GM23248 (cell line): ENCODE results near the gene LECT2. TPM values are rescaled to one million over a fixed set of nuclear protein-coding genes. Genes with fewer than 3 reads are reported as not detected.

Experiments used
- DNase-seq: peaks from one replicate; pipeline ENCODE4 v3.0.0-alpha.2; 2015
- H2AFZ ChIP-seq: fragments of 200-600 bp; sonication (generic); 2 replicates; pipeline ENCODE4 v1.6.1; 2016; ENCODE audit warnings: antibody characterized with exemption
- H3F3A ChIP-seq: fragments of 200-600 bp; sonication (generic); 2 replicates; pipeline ENCODE4 v1.6.1; 2016; ENCODE audit warnings: mild to moderate bottlenecking, antibody characterized with exemption, mixed run types; ENCODE audit not compliant: insufficient read depth
- H3K27ac ChIP-seq: fragments of 200-600 bp; sonication (generic); 2 replicates; pipeline ENCODE4 v1.5.1; 2016; ENCODE audit warnings: mild to moderate bottlenecking
- H3K27me3 ChIP-seq: fragments of 200-600 bp; sonication (generic); replicated peaks from 2 replicates; pipeline ENCODE4 v1.6.1; 2016; ENCODE audit warnings: mild to moderate bottlenecking; ENCODE audit not compliant: insufficient read depth
- H3K36me3 ChIP-seq: fragments of 200-600 bp; sonication (generic); 2 replicates; pipeline ENCODE4 v1.6.1; 2016; ENCODE audit warnings: low read depth, mild to moderate bottlenecking
- H3K4me1 ChIP-seq: fragments of 200-600 bp; sonication (generic); 2 replicates; pipeline ENCODE4 v1.6.1; 2016; ENCODE audit warnings: mild to moderate bottlenecking; ENCODE audit not compliant: insufficient read depth
- H3K4me2 ChIP-seq: fragments of 200-600 bp; sonication (generic); one replicate; pipeline ENCODE4 v1.6.1; 2016; ENCODE audit warnings: mild to moderate bottlenecking; ENCODE audit not compliant: unreplicated experiment
- H3K4me3 ChIP-seq: fragments of 200-600 bp; sonication (generic); 2 replicates; pipeline ENCODE4 v1.5.1; 2016; ENCODE audit warnings: mild to moderate bottlenecking
- H3K79me2 ChIP-seq: fragments of 200-600 bp; sonication (generic); 2 replicates; pipeline ENCODE4 v1.6.1; 2016; ENCODE audit warnings: mild to moderate bottlenecking; ENCODE audit not compliant: insufficient read depth
- H3K9ac ChIP-seq: fragments of 200-600 bp; sonication (generic); 2 replicates; pipeline ENCODE4 v1.6.1; 2016; ENCODE audit warnings: mild to moderate bottlenecking
- H3K9me2 ChIP-seq: fragments of 200-600 bp; sonication (generic); 2 replicates; pipeline ENCODE4 v1.6.1; 2016; ENCODE audit warnings: mixed run types, mild to moderate bottlenecking, moderate library complexity; ENCODE audit not compliant: insufficient read depth
- H3K9me3 ChIP-seq: fragments of 200-600 bp; sonication (generic); one replicate; pipeline ENCODE4 v1.6.1; 2017; ENCODE audit warnings: low read depth
- H4K20me1 ChIP-seq: fragments of 200-600 bp; sonication (generic); 2 replicates; pipeline ENCODE4 v1.6.0; 2016; ENCODE audit not compliant: insufficient read depth
- EZH2 ChIP-seq: fragments of 200-600 bp; sonication (generic); IDR thresholded peaks from 2 replicates; pipeline ENCODE4 v1.6.1; 2018; ENCODE audit warnings: antibody characterized with exemption, mild to moderate bottlenecking; ENCODE audit not compliant: insufficient read depth, poor library complexity, severe bottlenecking
- EZH2phosphoT487 ChIP-seq: fragments of 200-600 bp; sonication (generic); IDR thresholded peaks from 2 replicates; pipeline ENCODE4 v1.6.1; 2018; ENCODE audit warnings: antibody characterized with exemption, moderate library complexity, mild to moderate bottlenecking, low read depth; ENCODE audit not compliant: insufficient read depth
- WGBS, 2 experiments: methylation state at CpG; one replicate each; pipeline ENCODE4 v1.1.6; 2015 to 2017; ENCODE audit warnings: low lambda C conversion rate in 2 of 2, low coverage in 1 of 2; ENCODE audit errors: missing lambda C conversion rate in 2 of 2; 5-methylcytosine and 5-hydroxymethylcytosine counted together
- in situ Hi-C: fragments of 300-500 bp; cut with MboI; formaldehyde crosslinking; loops from 2 replicates; pipeline ENCODE4 v1.15.0; 2020
- polyA plus RNA-seq: library from polyadenylated mRNA; unstranded; fragments of >200 nt; fragmentation: Nextera tagmentation; extraction: Ambion mirVana; gene quantifications from 2 replicates; pipeline ENCODE4 v1.2.1, GENCODE V29; 2016
- total RNA-seq: library from RNA; depleted of rRNA; stranded (reverse); fragments of >200 nt; shearing (Covaris generic); gene quantifications from 2 replicates; pipeline ENCODE4 v1.2.3, GENCODE V29; 2014

The LECT2 gene
- total and polyA plus RNA-seq, 2 experiments from 2014 or later = 0.32 to 0.41 TPM

- no peak for DNase-seq
- Histone ChIP-seq H3K9me2 (no peaks in the 10 kb centered on the region), H3K27me3 (no peaks in the 10 kb centered on the region), H2AFZ (no peak overlapping the region), H3K27ac (no peak overlapping the region), H3K4me2 (no peak overlapping the region), H3K4me1 (no peaks in the 10 kb centered on the region), H3K4me3 (no peak overlapping the region), H3K9me3 (no peaks in the 10 kb centered on the region), H3K79me2 (no peaks in the 10 kb centered on the region), H3K36me3 (no peaks in the 10 kb centered on the region), H4K20me1 (no peaks in the 10 kb centered on the region), H3F3A (no peaks in the 10 kb centered on the region), H3K9ac (no peak overlapping the region)
- TF ChIP-seq EZH2 = no peak
- no peak for TF ChIP-seq EZH2phosphoT487
- in situ Hi-C loops = no loop called here
- 84 to 86% methylated on average over 4 of the region's 4 CpGs for WGBS, 2 experiments
Observed at GRCh38 chr5:135952683-135953082, 2.1 kb downstream of the LECT2 start.

- Histone ChIP-seq H4K20me1 (no peaks in the 10 kb centered on the region), H3K9me3 (no peaks in the 10 kb centered on the region), H3K9me2 (no peaks in the 10 kb centered on the region), H3K27me3 (no peaks in the 10 kb centered on the region), H3K36me3 (no peaks in the 10 kb centered on the region), H3K4me2 (no peak overlapping the region), H3F3A (no peaks in the 10 kb centered on the region), H3K4me3 (no peak overlapping the region), H3K79me2 (no peaks in the 10 kb centered on the region), H3K4me1 (no peaks in the 10 kb centered on the region), H2AFZ (no peak overlapping the region), H3K27ac (no peak overlapping the region), H3K9ac (no peak overlapping the region)
- TF ChIP-seq EZH2phosphoT487 (no peak), EZH2 (no peak)
- no peak for DNase-seq
- 93 to 96% methylated on average over 6 of the region's 6 CpGs for WGBS, 2 experiments
- in situ Hi-C loops = no loop called here
Observed at GRCh38 chr5:135951807-135952206, 3.0 kb downstream of the LECT2 start.

- no peak for DNase-seq
- no peak overlapping the region for H3K4me3 ChIP-seq
- no peak for TF ChIP-seq EZH2
- no peak for TF ChIP-seq EZH2phosphoT487
- no peaks in the 10 kb centered on the region for H3K79me2 ChIP-seq
- H3K9me2 ChIP-seq = no peaks in the 10 kb centered on the region
- no peaks in the 10 kb centered on the region for H3K27me3 ChIP-seq
- no peaks in the 10 kb centered on the region for H4K20me1 ChIP-seq
- no peak overlapping the region for H3K4me2 ChIP-seq
- no peak overlapping the region for H2AFZ ChIP-seq
- no peaks in the 10 kb centered on the region for H3F3A ChIP-seq
- 81 to 82% methylated on average over 4 of the region's 4 CpGs for WGBS, 2 experiments
- 0 out of 2 replicates have a peak, but pooled peaks cover under 1% of the 10 kb centered on the region for H3K4me1 ChIP-seq
- no peaks in the 10 kb centered on the region for H3K9me3 ChIP-seq
- H3K27ac ChIP-seq = no peak overlapping the region
- H3K36me3 ChIP-seq = no peaks in the 10 kb centered on the region
- in situ Hi-C loops = no loop called here
- H3K9ac ChIP-seq = no peak overlapping the region
Observed at GRCh38 chr5:135951257-135951656, 3.5 kb downstream of the LECT2 start.

GRCh38 chr5:135950611-135951010, 4.2 kb downstream of the LECT2 start:
- no peak overlapping the region for H3K27ac ChIP-seq
- H3K4me3 ChIP-seq = no peak overlapping the region
- DNase-seq = peak; percentile 6
- no peak overlapping the region for H2AFZ ChIP-seq
- H3K27me3 ChIP-seq = no peaks in the 10 kb centered on the region
- H3K9me3 ChIP-seq = no peaks in the 10 kb centered on the region
- H3F3A ChIP-seq = 0 out of 2 replicates have a peak, but pooled peaks cover 4% of the 10 kb centered on the region
- no peak overlapping the region for H3K9ac ChIP-seq
- in situ Hi-C loops = no loop called here
- H3K4me2 ChIP-seq = no peak overlapping the region
- no peaks in the 10 kb centered on the region for H4K20me1 ChIP-seq
- TF ChIP-seq EZH2 (no peak), EZH2phosphoT487 (no peak)
- H3K36me3 ChIP-seq = no peaks in the 10 kb centered on the region
- WGBS, 2 experiments = 56 to 66% methylated on average over 3 of the region's 3 CpGs
- H3K9me2 ChIP-seq = no peaks in the 10 kb centered on the region
- no peaks in the 10 kb centered on the region for H3K79me2 ChIP-seq
- peaks cover 6% of the 10 kb centered on the region; the same call in 1 of the 2 replicates for H3K4me1 ChIP-seq

GRCh38 chr5:135944967-135945560, 9.7 kb downstream of the LECT2 start:
- WGBS, 2 experiments = 0% methylated on average over 3 of the region's 3 CpGs
- Histone ChIP-seq H3K36me3 (no peaks in the 10 kb centered on the region), H3K4me1 (peaks cover 12% of the 10 kb centered on the region; the same call in 1 of the 2 replicates), H2AFZ (no peak overlapping the region), H3K4me3 (no peak overlapping the region), H3K4me2 (no peak overlapping the region), H3K79me2 (no peaks in the 10 kb centered on the region), H4K20me1 (no peaks in the 10 kb centered on the region), H3K9me2 (no peaks in the 10 kb centered on the region), H3K27me3 (no peaks in the 10 kb centered on the region), H3F3A (peaks cover 10% of the 10 kb centered on the region; the same call in 1 of the 2 replicates), H3K9ac (0 out of 2 replicates have a peak overlapping the region, but pooled peaks have one; percentile 20), H3K9me3 (no peaks in the 10 kb centered on the region), H3K27ac (peak overlapping the region; percentile 13; the same call in 1 of the 2 replicates)
- TF ChIP-seq EZH2 = no peak
- in situ Hi-C loops = no loop called here
- DNase-seq = peak; percentile 88
